GM10266 (cell line): ENCODE measurements around the gene SRGAP1.

ENCODE experiments used
- DNase-seq: peaks from one replicate; pipeline ENCODE4 v3.0.0; 2012; ENCODE audit errors: extremely low spot score
- CTCF ChIP-seq: IDR thresholded peaks from 2 replicates; pipeline ENCODE4 v1.5.1; 2012; ENCODE audit warnings: mild to moderate bottlenecking, low read depth; ENCODE audit not compliant: control insufficient read depth, insufficient read depth; ENCODE audit errors: missing control alignments

Gene SRGAP1

DNA sequence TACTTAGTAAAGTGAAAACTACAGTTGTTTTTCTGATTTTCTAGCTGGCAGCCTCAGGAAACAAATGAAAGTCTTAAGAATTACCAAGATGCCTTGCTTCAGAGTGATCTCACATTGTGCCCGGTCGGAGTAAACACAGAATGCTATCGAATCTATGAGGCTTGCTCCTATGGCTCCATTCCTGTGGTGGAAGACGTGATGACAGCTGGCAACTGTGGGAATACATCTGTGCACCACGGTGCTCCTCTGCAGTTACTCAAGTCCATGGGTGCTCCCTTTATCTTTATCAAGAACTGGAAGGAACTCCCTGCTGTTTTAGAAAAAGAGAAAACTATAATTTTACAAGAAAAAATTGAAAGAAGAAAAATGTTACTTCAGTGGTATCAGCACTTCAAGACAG is 35.9 kb upstream of the SRGAP1 start:
- no peak for TF ChIP-seq CTCF

GRCh38 chr12:63809566-63809965 is 34.9 kb upstream of the SRGAP1 start:
- no peak for DNase-seq
- TF ChIP-seq CTCF: no peak

More for the DNA sequence above, 35.9 kb upstream of the SRGAP1 start:
- DNase-seq: no peak

DNA sequence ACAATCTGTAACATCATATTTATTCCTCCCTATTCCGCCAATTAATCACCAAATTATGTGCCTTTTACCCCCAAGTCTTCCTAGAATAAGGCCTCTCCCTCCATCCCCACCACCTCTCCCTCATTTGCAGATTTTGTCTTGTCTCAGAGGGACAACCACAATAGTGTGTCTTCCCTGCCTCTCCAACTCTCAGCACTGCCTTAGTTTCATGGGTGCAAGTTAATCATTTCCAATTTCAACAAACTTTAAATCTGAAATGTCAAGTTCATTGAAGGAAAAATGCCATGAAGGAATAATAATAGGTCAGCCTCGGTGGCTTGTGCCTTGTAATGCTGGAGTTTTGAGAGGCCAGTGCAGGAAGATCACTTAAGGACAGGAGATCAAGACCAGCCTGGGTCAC is 33.2 kb upstream of the SRGAP1 start:
- no peak for DNase-seq
- no peak for TF ChIP-seq CTCF

- DNase-seq: no peak
- no peak for TF ChIP-seq CTCF
Observed at GRCh38 chr12:63811755-63812154, 32.7 kb upstream of the SRGAP1 start.

DNA sequence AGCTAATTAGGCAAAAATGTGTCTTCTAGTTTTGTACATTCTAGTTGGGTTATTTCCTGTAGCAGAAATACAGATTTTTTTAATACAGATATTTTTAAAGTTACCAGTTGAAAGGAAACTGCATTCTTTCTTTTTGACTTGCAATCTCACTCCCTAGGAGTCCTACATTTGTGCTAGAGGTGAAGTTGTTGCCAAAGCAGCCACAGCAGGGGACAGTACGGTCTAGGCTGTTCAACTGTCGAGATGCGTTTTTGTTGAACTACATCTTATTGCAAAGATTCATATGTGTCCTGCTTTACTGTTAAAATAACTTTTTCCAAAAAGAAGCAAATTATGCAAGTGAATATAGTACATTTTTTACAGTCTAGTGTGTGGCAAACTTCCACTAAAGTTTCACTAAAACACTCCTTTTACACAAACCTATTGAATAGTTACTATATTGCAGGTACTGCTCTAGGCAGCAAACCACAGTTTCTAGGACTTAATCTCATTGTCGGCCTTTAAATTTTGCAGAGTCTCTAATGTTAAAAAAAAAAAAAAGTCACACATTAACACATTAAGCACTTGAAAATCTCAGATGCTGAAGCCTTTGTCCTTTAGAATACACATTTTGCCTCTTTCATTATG is 30.2 kb upstream of the SRGAP1 start:
- no peak for DNase-seq

DNA sequence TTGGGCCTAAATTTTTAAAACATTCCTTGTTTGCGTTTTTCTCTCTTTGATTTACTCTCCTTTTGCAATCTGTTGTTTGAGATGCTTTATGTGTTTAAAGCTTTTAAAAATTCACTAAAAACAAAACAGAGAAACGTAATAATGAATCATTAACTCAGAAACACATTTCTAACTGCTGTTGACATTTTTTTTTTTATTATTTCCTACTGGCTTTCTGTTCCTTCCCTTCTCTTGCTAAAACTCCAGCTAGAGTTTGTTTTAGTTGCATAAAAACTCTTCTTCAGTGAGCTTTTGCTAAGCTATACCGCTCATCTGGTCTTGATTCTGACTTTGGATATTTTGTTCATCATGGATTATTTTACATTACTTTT is 29.0 kb upstream of the SRGAP1 start:
- DNase-seq: no peak
- no peak for TF ChIP-seq CTCF

More for the DNA sequence above, 30.2 kb upstream of the SRGAP1 start:
- no peak for TF ChIP-seq CTCF

- TF ChIP-seq CTCF: no peak
- no peak for DNase-seq
Observed at GRCh38 chr12:63816031-63816430, 28.5 kb upstream of the SRGAP1 start.
